IPS DF 19.7 (cell line): Measurements from ENCODE around the gene AFF2.

Experiments used
- DNase-seq: peaks from one replicate; pipeline ENCODE4 v3.0.0-alpha.2; 2013; ENCODE audit warnings: low read depth, low spot score

AFF2 gene

GRCh38 chrX:149004936-149005335 lies 504.5 kb downstream of the AFF2 start:
- no peak for DNase-seq

- DNase-seq, result no peak
Observed at GRCh38 chrX:149006235-149006634, 505.8 kb downstream of the AFF2 start.

GRCh38 chrX:149007423-149007822 lies 507.0 kb downstream of the AFF2 start:
- no peak for DNase-seq

- DNase-seq, result no peak
Observed at GRCh38 chrX:149010013-149010852, 509.8 kb downstream of the AFF2 start.

GRCh38 chrX:149010853-149011224 lies 510.4 kb downstream of the AFF2 start:
- DNase-seq, result no peak

GRCh38 chrX:149013081-149013480 lies 512.7 kb downstream of the AFF2 start:
- DNase-seq, result no peak

GRCh38 chrX:149021159-149021558 lies 520.7 kb downstream of the AFF2 start:
- no peak for DNase-seq

GRCh38 chrX:149022485-149022884 lies 522.1 kb downstream of the AFF2 start:
- no peak for DNase-seq

- DNase-seq, result no peak
Observed at GRCh38 chrX:149032449-149032848, 532.0 kb downstream of the AFF2 start.

GRCh38 chrX:149036086-149036485 lies 535.7 kb downstream of the AFF2 start:
- no peak for DNase-seq

GRCh38 chrX:149037281-149037870 lies 537.0 kb downstream of the AFF2 start:
- no peak for DNase-seq

- no peak for DNase-seq
Observed at GRCh38 chrX:149039057-149039456, 538.6 kb downstream of the AFF2 start.

GRCh38 chrX:149040873-149041535 lies 540.6 kb downstream of the AFF2 start:
- DNase-seq, result no peak

- DNase-seq, result no peak
Observed at GRCh38 chrX:149043401-149043800, 543.0 kb downstream of the AFF2 start.

GRCh38 chrX:149044471-149044870 lies 544.1 kb downstream of the AFF2 start:
- no peak for DNase-seq

- DNase-seq, result no peak
Observed at GRCh38 chrX:149045645-149046210, 545.3 kb downstream of the AFF2 start.
